ENCODE data around the gene PPP1CA.

The PPP1CA gene

GRCh38 chr11:67416416-67417335 lies 15.0 kb upstream of the PPP1CA start:
- H3K4me3 Mint-ChIP-seq, result peak overlapping the region; percentile 87
- DNase-seq (ENCODE audit: low spot score in 2 of 2) (peak in 1 of 2 donors; percentile 58), ATAC-seq (ENCODE audit: low read depth) (peak; percentile 37)
- H3K27me3 Mint-ChIP-seq, result no peaks in the 10 kb centered on the region
- no peaks in the 10 kb centered on the region for H3K36me3 Mint-ChIP-seq
- peak overlapping the region; percentile 71 for H3K27ac Mint-ChIP-seq
- no peaks in the 10 kb centered on the region for H3K9me3 Mint-ChIP-seq
- peaks cover 56% of the 10 kb centered on the region for H3K4me1 Mint-ChIP-seq

GRCh38 chr11:67415501-67416304 lies 14.0 kb upstream of the PPP1CA start, which contains the start of gene CARNS1:
Gene CARNS1, plus strand, starts transcription at chr11:67415678. Its CDS starts 522 bp downstream, at chr11:67416200.
- DNase-seq (ENCODE audit: low spot score in 2 of 2), result no peak
- no peaks in the 10 kb centered on the region for H3K36me3 Mint-ChIP-seq
- no peak for ATAC-seq (ENCODE audit: low read depth)
- peak within 1 kb of the TSS; percentile 80 for H3K27ac Mint-ChIP-seq
- H3K4me1 Mint-ChIP-seq, result peaks cover 59% of the 10 kb centered on the region
- H3K9me3 Mint-ChIP-seq, result no peaks in the 10 kb centered on the region
- H3K4me3 Mint-ChIP-seq, result peak within 1 kb of the TSS; percentile 90
- H3K27me3 Mint-ChIP-seq, result no peaks in the 10 kb centered on the region

- peak overlapping the region; percentile 15 for H3K27ac Mint-ChIP-seq
- H3K4me3 Mint-ChIP-seq, result peak overlapping the region; percentile 45
- DNase-seq (ENCODE audit: low spot score in 2 of 2), result no peak
- peaks cover 3% of the 10 kb centered on the region for H3K36me3 Mint-ChIP-seq
- H3K9me3 Mint-ChIP-seq, result no peaks in the 10 kb centered on the region
- ATAC-seq (ENCODE audit: low read depth), result no peak
- H3K27me3 Mint-ChIP-seq, result no peaks in the 10 kb centered on the region
- peaks cover 63% of the 10 kb centered on the region for H3K4me1 Mint-ChIP-seq
These were observed 11.7 kb upstream of the PPP1CA start for GRCh38 chr11:67413266-67413849.

GRCh38 chr11:67412495-67413179 lies 11.0 kb upstream of the PPP1CA start:
- Mint-ChIP-seq H3K36me3 (peaks cover 4% of the 10 kb centered on the region), H3K4me1 (peaks cover 63% of the 10 kb centered on the region), H3K4me3 (peak overlapping the region; percentile 45), H3K27ac (peak overlapping the region; percentile 15), H3K27me3 (no peaks in the 10 kb centered on the region), H3K9me3 (no peaks in the 10 kb centered on the region)
- ATAC-seq (ENCODE audit: low read depth), result no peak
- no peak for DNase-seq (ENCODE audit: low spot score in 2 of 2)

GRCh38 chr11:67411785-67412152 lies 10.1 kb upstream of the PPP1CA start:
- Mint-ChIP-seq H3K36me3 (peaks cover 10% of the 10 kb centered on the region), H3K4me1 (peaks cover 63% of the 10 kb centered on the region), H3K27ac (peak overlapping the region; percentile 15), H3K27me3 (no peaks in the 10 kb centered on the region), H3K9me3 (no peaks in the 10 kb centered on the region), H3K4me3 (peak overlapping the region; percentile 59)
- ATAC-seq (ENCODE audit: low read depth) (peak; percentile 9), DNase-seq (ENCODE audit: low spot score in 2 of 2) (no peak)

- Mint-ChIP-seq H3K4me1 (peaks cover 63% of the 10 kb centered on the region), H3K9me3 (no peaks in the 10 kb centered on the region), H3K27ac (peak overlapping the region; percentile 86), H3K27me3 (no peaks in the 10 kb centered on the region), H3K36me3 (peaks cover 14% of the 10 kb centered on the region), H3K4me3 (peak overlapping the region; percentile 90)
- DNase-seq (ENCODE audit: low spot score in 2 of 2) (no peak), ATAC-seq (ENCODE audit: low read depth) (no peak)
These were observed 9.5 kb upstream of the PPP1CA start for GRCh38 chr11:67410984-67411784.

GRCh38 chr11:67410369-67410831 lies 8.7 kb upstream of the PPP1CA start:
- Mint-ChIP-seq H3K4me1 (peaks cover 62% of the 10 kb centered on the region), H3K4me3 (peak overlapping the region; percentile 90), H3K27ac (peak overlapping the region; percentile 86), H3K9me3 (no peaks in the 10 kb centered on the region), H3K27me3 (no peaks in the 10 kb centered on the region), H3K36me3 (peaks cover 14% of the 10 kb centered on the region)
- ATAC-seq (ENCODE audit: low read depth), result no peak
- DNase-seq (ENCODE audit: low spot score in 2 of 2), result no peak

- H3K36me3 Mint-ChIP-seq, result peaks cover 14% of the 10 kb centered on the region
- peaks cover 59% of the 10 kb centered on the region for H3K4me1 Mint-ChIP-seq
- H3K4me3 Mint-ChIP-seq, result peak overlapping the region; percentile 90
- peak in 1 of 2 donors; percentile 41 for DNase-seq (ENCODE audit: low spot score in 2 of 2)
- H3K27me3 Mint-ChIP-seq, result no peaks in the 10 kb centered on the region
- H3K27ac Mint-ChIP-seq, result peak overlapping the region; percentile 86
- ATAC-seq (ENCODE audit: low read depth), result peak; percentile 48
- no peaks in the 10 kb centered on the region for H3K9me3 Mint-ChIP-seq
These were observed 8.2 kb upstream of the PPP1CA start for GRCh38 chr11:67409781-67410368.

GRCh38 chr11:67409261-67409666 lies 7.6 kb upstream of the PPP1CA start:
- peaks cover 63% of the 10 kb centered on the region for H3K4me1 Mint-ChIP-seq
- no peaks in the 10 kb centered on the region for H3K27me3 Mint-ChIP-seq
- ATAC-seq (ENCODE audit: low read depth) (peak; percentile 74), DNase-seq (ENCODE audit: low spot score in 2 of 2) (peak; percentile 47 to 48)
- peaks cover 18% of the 10 kb centered on the region for H3K36me3 Mint-ChIP-seq
- peak overlapping the region; percentile 86 for H3K27ac Mint-ChIP-seq
- H3K9me3 Mint-ChIP-seq, result no peaks in the 10 kb centered on the region
- H3K4me3 Mint-ChIP-seq, result peak overlapping the region; percentile 93

- H3K4me1 Mint-ChIP-seq, result peaks cover 65% of the 10 kb centered on the region
- peaks cover 20% of the 10 kb centered on the region for H3K36me3 Mint-ChIP-seq
- ATAC-seq (ENCODE audit: low read depth) (peak; percentile 3), DNase-seq (ENCODE audit: low spot score in 2 of 2) (no peak)
- no peaks in the 10 kb centered on the region for H3K27me3 Mint-ChIP-seq
- H3K27ac Mint-ChIP-seq, result peak overlapping the region; percentile 45
- H3K4me3 Mint-ChIP-seq, result peak overlapping the region; percentile 93
- H3K9me3 Mint-ChIP-seq, result no peaks in the 10 kb centered on the region
These were observed 7.0 kb upstream of the PPP1CA start for GRCh38 chr11:67408437-67409200.

- Mint-ChIP-seq H3K27me3 (no peaks in the 10 kb centered on the region), H3K9me3 (no peaks in the 10 kb centered on the region), H3K4me3 (peak overlapping the region; percentile 93), H3K27ac (peak overlapping the region; percentile 91), H3K4me1 (peaks cover 59% of the 10 kb centered on the region), H3K36me3 (peaks cover 23% of the 10 kb centered on the region)
- no peak for DNase-seq (ENCODE audit: low spot score in 2 of 2)
- ATAC-seq (ENCODE audit: low read depth), result no peak
These were observed 6.1 kb upstream of the PPP1CA start for GRCh38 chr11:67407688-67408163.
